Upper lobe of right lung (tissue), 1 donor: ENCODE results near the gene PCNP. TPM values are rescaled to one million over a fixed set of nuclear protein-coding genes. Genes with fewer than 3 reads are reported as not detected.
"Not testable (repeated sequence)": the region's sequence is repeated elsewhere in the genome, so short reads cannot be mapped to it uniquely, and the experiment has no call there.

Experiments used
- ATAC-seq: fragments of 200-7000 bp; cut with Tn5 transposase; one replicate; pipeline ENCODE4 v1.9.1; 2020; ENCODE audit warnings: mild to moderate bottlenecking, moderate library complexity
- DNase-seq: peaks from one replicate; pipeline ENCODE4 v3.0.0-alpha.2; 2020
- H3K27ac ChIP-seq: fragments of 200-600 bp; one replicate; pipeline ENCODE4 v1.8.0; 2022
- H3K27me3 ChIP-seq: fragments of 200-600 bp; one replicate; pipeline ENCODE4 v1.8.0; 2022; ENCODE audit warnings: mild to moderate bottlenecking
- H3K36me3 ChIP-seq: fragments of 200-600 bp; one replicate; pipeline ENCODE4 v1.8.0; 2022
- H3K4me1 ChIP-seq: fragments of 200-600 bp; one replicate; pipeline ENCODE4 v1.8.0; 2022
- H3K4me3 ChIP-seq: fragments of 200-600 bp; one replicate; pipeline ENCODE4 v1.8.0; 2022; ENCODE audit warnings: mild to moderate bottlenecking
- H3K9me3 ChIP-seq: fragments of 200-600 bp; one replicate; pipeline ENCODE4 v1.8.0; 2022
- CTCF ChIP-seq: fragments of 200-600 bp; IDR thresholded peaks from one replicate; pipeline ENCODE4 v1.8.0; 2022; ENCODE audit warnings: antibody characterized with exemption
- intact Hi-C: fragments of 100-400 bp; cut with DNase I; formaldehyde crosslinking; loops from one replicate; pipeline ENCODE4 v1.11.0; 2022
- total RNA-seq: library from RNA; stranded (reverse); fragmentation: NEBNext Ultra II Directional; extraction: Animal tissue kit (Norgen Biotek cat#: 25700); gene quantifications from one replicate; pipeline ENCODE4 v1.2.1, GENCODE V29; 2021
- donor health status: DM: no; HTN: yes; CAD: no; lungs with severe emphysema.

Gene PCNP
- total RNA-seq, 1 donor from 2014 or later: 141 TPM

GRCh38 chr3:101623656-101624055 is 49.7 kb downstream of the PCNP start:
- TF ChIP-seq CTCF: no peak
- DNase-seq (no peak), ATAC-seq (no peak)
- Histone ChIP-seq H3K36me3 (no peaks in the 10 kb centered on the region), H3K27ac (no peak overlapping the region), H3K9me3 (no peaks in the 10 kb centered on the region), H3K4me3 (no peak overlapping the region), H3K4me1 (no peaks in the 10 kb centered on the region), H3K27me3 (no peaks in the 10 kb centered on the region)
- intact Hi-C loops: no loop called here

DNA sequence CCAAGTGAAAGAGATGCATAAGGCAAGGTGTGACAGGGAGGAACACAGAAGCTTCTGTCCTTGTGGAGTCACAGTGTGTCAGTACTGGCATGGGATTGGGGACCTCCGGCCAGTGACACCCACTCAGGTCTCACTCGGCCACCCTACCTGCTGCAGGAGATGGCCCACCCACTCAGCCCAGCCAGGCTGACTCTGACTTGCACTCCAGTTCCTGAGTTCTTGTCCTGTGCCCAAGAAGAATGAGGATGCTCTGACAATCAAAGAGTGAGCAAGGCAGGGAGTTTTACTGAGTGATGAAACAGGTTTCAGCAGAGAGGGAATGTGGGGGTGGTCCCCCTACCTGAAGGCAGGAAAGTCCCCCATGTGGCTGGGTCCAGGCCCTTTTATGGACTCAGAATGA is 50.9 kb downstream of the PCNP start:
- intact Hi-C loops: no loop called here
- Histone ChIP-seq H3K4me3 (no peak overlapping the region), H3K27me3 (no peaks in the 10 kb centered on the region), H3K27ac (no peak overlapping the region), H3K4me1 (no peaks in the 10 kb centered on the region), H3K9me3 (no peaks in the 10 kb centered on the region), H3K36me3 (no peaks in the 10 kb centered on the region)
- no peak for ATAC-seq
- TF ChIP-seq CTCF: no peak
- no peak for DNase-seq

- Histone ChIP-seq H3K9me3 (no peaks in the 10 kb centered on the region), H3K27ac (no peak overlapping the region), H3K36me3 (no peaks in the 10 kb centered on the region), H3K4me3 (no peak overlapping the region), H3K27me3 (no peaks in the 10 kb centered on the region), H3K4me1 (no peaks in the 10 kb centered on the region)
- intact Hi-C loops: no loop called here
- no peak for TF ChIP-seq CTCF
- DNase-seq (no peak), ATAC-seq (no peak)
These were observed 51.9 kb downstream of the PCNP start for GRCh38 chr3:101625879-101626278.

DNA sequence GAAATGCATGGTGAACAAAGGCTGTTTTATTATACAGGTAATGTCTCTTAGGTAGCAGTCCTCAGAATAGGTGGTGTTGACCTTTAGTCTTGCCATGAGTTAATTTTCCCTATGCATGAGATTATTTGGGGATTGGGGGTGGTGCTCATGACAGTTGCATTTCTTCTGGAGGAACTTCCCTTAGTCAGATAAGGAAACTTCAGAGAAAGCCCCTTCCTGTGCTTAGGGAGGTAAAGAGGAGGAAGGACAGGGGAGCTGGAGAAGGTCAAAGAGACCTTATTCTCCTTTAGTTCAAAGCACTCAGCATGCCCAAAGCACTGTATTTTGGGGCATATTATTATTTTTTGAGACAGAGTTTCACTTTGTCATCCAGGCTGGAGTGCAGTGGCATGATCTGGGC is 55.2 kb downstream of the PCNP start:
- Histone ChIP-seq H3K27ac (no peak overlapping the region), H3K4me3 (no peak overlapping the region), H3K36me3 (no peaks in the 10 kb centered on the region), H3K9me3 (no peaks in the 10 kb centered on the region), H3K4me1 (no peaks in the 10 kb centered on the region), H3K27me3 (no peaks in the 10 kb centered on the region)
- ATAC-seq: no peak
- DNase-seq: no peak
- no peak for TF ChIP-seq CTCF
- intact Hi-C loops: no loop called here

DNA sequence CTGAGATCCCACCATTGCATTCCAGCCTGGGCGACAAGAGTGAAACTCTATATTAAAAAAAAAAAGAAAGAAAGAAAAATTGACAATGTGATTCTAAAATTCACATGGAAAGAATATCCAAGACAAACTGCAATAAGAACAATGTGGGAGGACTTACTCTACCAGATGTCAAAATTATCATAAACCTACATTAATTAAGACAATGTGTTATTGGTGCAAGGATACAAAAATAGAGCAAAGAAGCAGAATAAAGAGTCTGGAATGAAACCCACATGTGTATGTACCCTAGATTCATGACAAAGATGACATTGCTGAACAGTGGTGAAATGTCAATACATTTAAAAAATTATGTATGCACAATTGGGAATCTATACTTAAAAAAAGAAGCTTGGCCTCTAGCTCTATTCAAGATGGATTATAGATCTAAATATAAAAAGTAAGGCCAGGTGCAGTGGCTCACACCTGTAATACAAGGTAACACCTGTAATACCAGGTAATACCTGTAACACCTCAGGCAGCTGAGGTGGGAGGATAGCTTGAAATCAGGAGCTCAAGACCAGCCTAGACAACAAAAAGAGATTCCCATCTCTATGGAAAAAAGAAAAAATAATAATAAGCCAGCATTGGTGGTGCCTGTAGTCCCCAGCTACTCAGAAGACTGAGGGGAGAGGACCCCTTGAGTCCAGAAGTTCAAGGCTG is 57.3 kb downstream of the PCNP start:
- TF ChIP-seq CTCF: no peak
- H3K36me3 ChIP-seq: no peaks in the 10 kb centered on the region
- DNase-seq: no peak
- H3K9me3 ChIP-seq: no peaks in the 10 kb centered on the region
- H3K4me1 ChIP-seq: peaks cover 4% of the 10 kb centered on the region
- no peak for ATAC-seq
- no peaks in the 10 kb centered on the region for H3K27me3 ChIP-seq
- no peak overlapping the region for H3K4me3 ChIP-seq
- H3K27ac ChIP-seq: no peak overlapping the region
- intact Hi-C loops: no loop called here

DNA sequence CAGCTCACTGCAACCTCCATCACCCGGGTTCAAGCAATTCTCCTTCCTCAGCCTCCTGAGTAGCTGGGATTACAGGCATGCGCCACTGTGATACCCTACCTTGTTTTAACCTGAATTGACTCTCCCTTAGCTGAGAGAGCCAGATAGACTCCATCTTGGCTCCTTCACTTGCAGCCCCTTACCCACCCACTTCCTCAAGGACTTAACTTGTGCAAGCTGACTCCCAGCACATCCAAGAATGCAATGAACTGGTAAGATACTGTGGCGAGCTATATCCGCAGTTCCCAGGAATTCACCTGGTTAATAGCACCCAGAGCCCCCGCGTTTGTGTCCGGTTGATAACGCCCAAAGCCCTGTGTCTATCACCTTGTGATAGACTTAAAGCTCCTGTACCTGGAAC is 58.0 kb downstream of the PCNP start:
- H3K4me3 ChIP-seq, H3K4me1 ChIP-seq, DNase-seq, H3K9me3 ChIP-seq, H3K27ac ChIP-seq, H3K27me3 ChIP-seq, ATAC-seq, intact Hi-C loops, H3K36me3 ChIP-seq: not testable (repeated sequence)
